ENCODE data around the gene SMG6.
A peak's percentile ranks its signal among the peaks of the same experiment; 100 is the strongest.

Gene SMG6

GRCh38 chr17:2190014-2190413 is 113.6 kb downstream of the SMG6 start:
- no peak overlapping the region for H3K23ac ChIP-seq (ENCODE audit: low read depth, low read length, poor library complexity)
- H3K27ac ChIP-seq (replicated peaks; ENCODE audit: low read length) = no peak overlapping the region
- H3K4me3 ChIP-seq (ENCODE audit: low read length in 2 of 2) = no peak overlapping the region
- no CpG with 5 or more reads among the region's 4 CpGs for WGBS, 2 donors (ENCODE audit: extremely low coverage in 2 of 2, insufficient read length in 2 of 2, insufficient replicate concordance in 1 of 2)
- no peak overlapping the region for H3K4me2 ChIP-seq (ENCODE audit: insufficient read depth, low read length, poor library complexity, severe bottlenecking)
- no peaks in the 10 kb centered on the region for H3K27me3 ChIP-seq (ENCODE audit: control insufficient read depth in 3 of 3, insufficient read depth in 3 of 3, low read depth in 1 of 3, low read length in 3 of 3)
- H3K9ac ChIP-seq (ENCODE audit: low read depth, low read length, poor library complexity) = no peak overlapping the region
- H3K79me1 ChIP-seq (ENCODE audit: low read depth, low read length) = no peaks in the 10 kb centered on the region
- H3K9me3 ChIP-seq (replicated peaks in 1 of 2; ENCODE audit: control insufficient read depth in 2 of 2, insufficient read depth in 1 of 2, low read depth in 1 of 2, low read length in 2 of 2) = no peaks in the 10 kb centered on the region
- H3K4ac ChIP-seq (ENCODE audit: low read length) = no peak overlapping the region
- no peak overlapping the region for H2AFZ ChIP-seq (ENCODE audit: low read length)
- H4K8ac ChIP-seq (ENCODE audit: low read depth, low read length) = no peak overlapping the region
- H3K36me3 ChIP-seq (replicated peaks in 1 of 2; ENCODE audit: control insufficient read depth in 2 of 2, insufficient read depth in 2 of 2, low read length in 2 of 2) = peaks cover 17 to 92% of the 10 kb centered on the region in 2 donors
- no peak overlapping the region for H2BK5ac ChIP-seq (ENCODE audit: low read length)
- H2AK5ac ChIP-seq (ENCODE audit: low read depth, low read length) = no peak overlapping the region
- H3K18ac ChIP-seq (ENCODE audit: low read length) = no peak overlapping the region
- H3K4me1 ChIP-seq (ENCODE audit: control insufficient read depth in 2 of 2, insufficient read depth in 1 of 2, low read depth in 1 of 2, low read length in 2 of 2) = peaks cover 0 to 6% of the 10 kb centered on the region in 2 donors
- DNase-seq (ENCODE audit: low spot score) = no peak
- no peak overlapping the region for H2BK15ac ChIP-seq (ENCODE audit: low read length)
- no peak overlapping the region for H3K14ac ChIP-seq (ENCODE audit: low read length)
- H2BK120ac ChIP-seq (ENCODE audit: low read depth, low read length) = no peak overlapping the region
- H2BK12ac ChIP-seq (ENCODE audit: low read length) = no peak overlapping the region
- no peak overlapping the region for H4K91ac ChIP-seq (ENCODE audit: low read depth, low read length, poor library complexity)

DNA sequence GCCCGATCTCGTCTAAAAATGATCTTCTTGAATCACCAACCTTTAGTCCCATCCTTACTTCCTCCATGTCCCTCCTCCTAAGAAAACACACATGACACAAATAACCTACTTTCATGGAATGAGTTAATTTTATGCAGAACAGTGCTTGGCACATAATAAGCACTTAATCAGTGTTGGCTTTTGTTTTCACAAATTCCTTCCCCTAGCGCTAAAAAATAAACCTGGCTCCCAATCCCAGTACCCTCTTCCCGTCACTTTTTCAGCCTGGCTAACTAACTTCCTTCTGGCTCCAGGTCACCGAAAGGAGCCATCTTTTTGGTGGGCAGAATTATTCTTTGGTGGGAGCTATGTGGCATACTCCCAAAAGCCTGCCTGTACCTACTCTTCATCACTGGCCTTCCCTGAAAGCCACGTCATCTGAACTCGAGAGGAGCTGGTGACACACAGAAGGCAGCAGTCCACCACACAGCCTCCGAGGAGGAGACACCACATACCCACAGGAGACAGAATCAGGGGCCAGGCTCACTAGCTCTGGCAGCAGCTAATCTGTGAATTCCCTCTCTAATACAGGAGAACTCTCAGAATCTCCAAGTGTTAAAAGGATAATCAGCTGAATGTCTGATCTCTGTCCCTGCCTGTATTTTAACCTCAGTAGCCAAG is 114.5 kb downstream of the SMG6 start:
- H4K8ac ChIP-seq (ENCODE audit: low read depth, low read length) = no peak overlapping the region
- H2AK5ac ChIP-seq (ENCODE audit: low read depth, low read length) = no peak overlapping the region
- no peak overlapping the region for H3K4me2 ChIP-seq (ENCODE audit: insufficient read depth, low read length, poor library complexity, severe bottlenecking)
- DNase-seq (ENCODE audit: low spot score) = no peak
- no peak overlapping the region for H4K91ac ChIP-seq (ENCODE audit: low read depth, low read length, poor library complexity)
- no peak overlapping the region for H2AFZ ChIP-seq (ENCODE audit: low read length)
- H3K14ac ChIP-seq (ENCODE audit: low read length) = no peak overlapping the region
- H3K27ac ChIP-seq (replicated peaks; ENCODE audit: low read length) = no peak overlapping the region
- H3K4me3 ChIP-seq (ENCODE audit: low read length in 2 of 2) = no peak overlapping the region
- H3K79me1 ChIP-seq (ENCODE audit: low read depth, low read length) = no peaks in the 10 kb centered on the region
- H2BK15ac ChIP-seq (ENCODE audit: low read length) = no peak overlapping the region
- no peak overlapping the region for H3K9ac ChIP-seq (ENCODE audit: low read depth, low read length, poor library complexity)
- H3K4ac ChIP-seq (ENCODE audit: low read length) = no peak overlapping the region
- no peaks in the 10 kb centered on the region for H3K27me3 ChIP-seq (ENCODE audit: control insufficient read depth in 3 of 3, insufficient read depth in 3 of 3, low read depth in 1 of 3, low read length in 3 of 3)
- H2BK12ac ChIP-seq (ENCODE audit: low read length) = no peak overlapping the region
- H2BK120ac ChIP-seq (ENCODE audit: low read depth, low read length) = no peak overlapping the region
- H2BK5ac ChIP-seq (ENCODE audit: low read length) = no peak overlapping the region
- no peaks in the 10 kb centered on the region for H3K9me3 ChIP-seq (replicated peaks in 1 of 2; ENCODE audit: control insufficient read depth in 2 of 2, insufficient read depth in 1 of 2, low read depth in 1 of 2, low read length in 2 of 2)
- peaks cover 0 to 6% of the 10 kb centered on the region in 2 donors for H3K4me1 ChIP-seq (ENCODE audit: control insufficient read depth in 2 of 2, insufficient read depth in 1 of 2, low read depth in 1 of 2, low read length in 2 of 2)
- peaks cover 16 to 86% of the 10 kb centered on the region in 2 donors for H3K36me3 ChIP-seq (replicated peaks in 1 of 2; ENCODE audit: control insufficient read depth in 2 of 2, insufficient read depth in 2 of 2, low read length in 2 of 2)
- no peak overlapping the region for H3K18ac ChIP-seq (ENCODE audit: low read length)
- no CpG with 5 or more reads among the region's 8 CpGs for WGBS, 2 donors (ENCODE audit: extremely low coverage in 2 of 2, insufficient read length in 2 of 2, insufficient replicate concordance in 1 of 2)
- no peak overlapping the region for H3K23ac ChIP-seq (ENCODE audit: low read depth, low read length, poor library complexity)

- H4K8ac ChIP-seq (ENCODE audit: low read depth, low read length) = no peak overlapping the region
- H2AFZ ChIP-seq (ENCODE audit: low read length) = no peak overlapping the region
- H2BK12ac ChIP-seq (ENCODE audit: low read length) = no peak overlapping the region
- peaks cover 19 to 85% of the 10 kb centered on the region in 2 donors for H3K36me3 ChIP-seq (replicated peaks in 1 of 2; ENCODE audit: control insufficient read depth in 2 of 2, insufficient read depth in 2 of 2, low read length in 2 of 2)
- no peak overlapping the region for H3K23ac ChIP-seq (ENCODE audit: low read depth, low read length, poor library complexity)
- no peak overlapping the region for H3K27ac ChIP-seq (replicated peaks; ENCODE audit: low read length)
- no CpG with 5 or more reads among the region's 5 CpGs for WGBS, 2 donors (ENCODE audit: extremely low coverage in 2 of 2, insufficient read length in 2 of 2, insufficient replicate concordance in 1 of 2)
- H3K4me2 ChIP-seq (ENCODE audit: insufficient read depth, low read length, poor library complexity, severe bottlenecking) = no peak overlapping the region
- no peak overlapping the region for H3K9ac ChIP-seq (ENCODE audit: low read depth, low read length, poor library complexity)
- H3K79me1 ChIP-seq (ENCODE audit: low read depth, low read length) = no peaks in the 10 kb centered on the region
- H3K9me3 ChIP-seq (replicated peaks in 1 of 2; ENCODE audit: control insufficient read depth in 2 of 2, insufficient read depth in 1 of 2, low read depth in 1 of 2, low read length in 2 of 2) = no peaks in the 10 kb centered on the region
- H3K4ac ChIP-seq (ENCODE audit: low read length) = no peak overlapping the region
- no peak overlapping the region for H2BK5ac ChIP-seq (ENCODE audit: low read length)
- DNase-seq (ENCODE audit: low spot score) = no peak
- no peak overlapping the region for H2BK120ac ChIP-seq (ENCODE audit: low read depth, low read length)
- no peak overlapping the region for H3K4me3 ChIP-seq (ENCODE audit: low read length in 2 of 2)
- no peak overlapping the region for H3K18ac ChIP-seq (ENCODE audit: low read length)
- no peak overlapping the region for H2AK5ac ChIP-seq (ENCODE audit: low read depth, low read length)
- H3K14ac ChIP-seq (ENCODE audit: low read length) = no peak overlapping the region
- no peak overlapping the region for H4K91ac ChIP-seq (ENCODE audit: low read depth, low read length, poor library complexity)
- peaks cover 0 to 6% of the 10 kb centered on the region in 2 donors for H3K4me1 ChIP-seq (ENCODE audit: control insufficient read depth in 2 of 2, insufficient read depth in 1 of 2, low read depth in 1 of 2, low read length in 2 of 2)
- H2BK15ac ChIP-seq (ENCODE audit: low read length) = no peak overlapping the region
- H3K27me3 ChIP-seq (ENCODE audit: control insufficient read depth in 3 of 3, insufficient read depth in 3 of 3, low read depth in 1 of 3, low read length in 3 of 3) = no peaks in the 10 kb centered on the region
Measured at GRCh38 chr17:2187758-2188157, 115.8 kb downstream of the SMG6 start.

GRCh38 chr17:2186937-2187336 is 116.6 kb downstream of the SMG6 start:
- H3K27ac ChIP-seq (replicated peaks; ENCODE audit: low read length) = no peak overlapping the region
- H2BK120ac ChIP-seq (ENCODE audit: low read depth, low read length) = no peak overlapping the region
- no peaks in the 10 kb centered on the region for H3K27me3 ChIP-seq (ENCODE audit: control insufficient read depth in 3 of 3, insufficient read depth in 3 of 3, low read depth in 1 of 3, low read length in 3 of 3)
- H3K4me3 ChIP-seq (ENCODE audit: low read length in 2 of 2) = peak overlapping the region in 1 of 2 donors; percentile 20
- H3K18ac ChIP-seq (ENCODE audit: low read length) = no peak overlapping the region
- H3K23ac ChIP-seq (ENCODE audit: low read depth, low read length, poor library complexity) = no peak overlapping the region
- no peak overlapping the region for H4K91ac ChIP-seq (ENCODE audit: low read depth, low read length, poor library complexity)
- H3K36me3 ChIP-seq (replicated peaks in 1 of 2; ENCODE audit: control insufficient read depth in 2 of 2, insufficient read depth in 2 of 2, low read length in 2 of 2) = peaks cover 19 to 85% of the 10 kb centered on the region in 2 donors
- H2AK5ac ChIP-seq (ENCODE audit: low read depth, low read length) = no peak overlapping the region
- H3K9me3 ChIP-seq (replicated peaks in 1 of 2; ENCODE audit: control insufficient read depth in 2 of 2, insufficient read depth in 1 of 2, low read depth in 1 of 2, low read length in 2 of 2) = no peaks in the 10 kb centered on the region
- H3K79me1 ChIP-seq (ENCODE audit: low read depth, low read length) = no peaks in the 10 kb centered on the region
- no peak overlapping the region for H2AFZ ChIP-seq (ENCODE audit: low read length)
- WGBS, 2 donors (ENCODE audit: extremely low coverage in 2 of 2, insufficient read length in 2 of 2, insufficient replicate concordance in 1 of 2) = no CpG with 5 or more reads among the region's 4 CpGs
- H3K4ac ChIP-seq (ENCODE audit: low read length) = no peak overlapping the region
- no peak overlapping the region for H2BK5ac ChIP-seq (ENCODE audit: low read length)
- peak overlapping the region; percentile 24 for H3K9ac ChIP-seq (ENCODE audit: low read depth, low read length, poor library complexity)
- H3K4me2 ChIP-seq (ENCODE audit: insufficient read depth, low read length, poor library complexity, severe bottlenecking) = no peak overlapping the region
- no peak overlapping the region for H2BK12ac ChIP-seq (ENCODE audit: low read length)
- H4K8ac ChIP-seq (ENCODE audit: low read depth, low read length) = no peak overlapping the region
- no peak for DNase-seq (ENCODE audit: low spot score)
- H2BK15ac ChIP-seq (ENCODE audit: low read length) = no peak overlapping the region
- peak overlapping the region; percentile 2 for H3K14ac ChIP-seq (ENCODE audit: low read length)
- H3K4me1 ChIP-seq (ENCODE audit: control insufficient read depth in 2 of 2, insufficient read depth in 1 of 2, low read depth in 1 of 2, low read length in 2 of 2) = peaks cover 2 to 11% of the 10 kb centered on the region in 2 donors
